GM18517 (cell line): Measurements from ENCODE around the gene NPAS2.

Experiments
- ATAC-seq: cut with Tn5 transposase; IDR thresholded peaks from one replicate; pipeline ENCODE4 v1.9.1; 2021; ENCODE audit warnings: mild to moderate bottlenecking, moderate library complexity; ENCODE audit not compliant: unreplicated experiment

The NPAS2 gene

DNA sequence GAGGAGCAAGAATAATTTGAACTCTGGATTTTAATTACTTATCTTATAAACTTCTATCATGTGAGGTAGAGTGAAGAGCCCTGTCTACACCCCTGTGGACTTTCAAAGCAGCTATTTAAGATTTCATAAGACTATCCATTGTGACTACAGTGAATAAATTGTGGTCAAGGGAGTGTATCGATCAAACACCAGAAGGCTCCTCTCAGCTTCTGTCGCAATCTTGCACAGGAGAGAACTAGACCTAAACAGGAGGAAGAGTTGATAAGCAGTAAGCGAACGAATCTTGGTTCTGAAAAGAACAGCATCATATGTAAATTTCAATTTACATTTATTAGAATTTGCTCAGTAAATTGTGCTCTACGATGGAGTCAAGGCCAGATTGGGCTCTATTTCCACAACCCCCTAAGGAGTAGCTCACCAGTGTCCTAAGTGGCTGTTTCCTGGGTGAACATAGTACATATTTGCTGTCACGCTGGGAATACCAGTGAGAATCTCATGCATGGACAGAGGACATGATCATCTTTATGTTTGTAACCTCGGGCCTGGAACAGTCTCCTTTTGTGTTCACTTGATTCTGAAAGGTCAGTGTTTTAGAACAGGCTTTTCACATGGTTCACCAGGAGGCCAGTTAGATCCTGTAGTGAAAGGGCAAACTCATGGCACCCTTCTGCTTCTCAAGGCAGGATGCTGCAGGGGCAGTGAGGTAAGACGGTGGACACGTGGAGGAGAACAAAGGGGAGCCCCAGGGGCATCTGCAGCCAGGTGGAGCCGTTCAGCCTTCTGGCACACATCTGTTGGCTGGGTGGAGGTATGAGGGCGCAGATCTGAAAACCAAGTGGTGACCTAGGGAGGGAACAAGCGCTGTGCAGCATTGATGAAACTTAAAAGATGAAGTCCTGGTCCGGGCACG, 33.3 kb downstream of the NPAS2 start:
- no peak for ATAC-seq

DNA sequence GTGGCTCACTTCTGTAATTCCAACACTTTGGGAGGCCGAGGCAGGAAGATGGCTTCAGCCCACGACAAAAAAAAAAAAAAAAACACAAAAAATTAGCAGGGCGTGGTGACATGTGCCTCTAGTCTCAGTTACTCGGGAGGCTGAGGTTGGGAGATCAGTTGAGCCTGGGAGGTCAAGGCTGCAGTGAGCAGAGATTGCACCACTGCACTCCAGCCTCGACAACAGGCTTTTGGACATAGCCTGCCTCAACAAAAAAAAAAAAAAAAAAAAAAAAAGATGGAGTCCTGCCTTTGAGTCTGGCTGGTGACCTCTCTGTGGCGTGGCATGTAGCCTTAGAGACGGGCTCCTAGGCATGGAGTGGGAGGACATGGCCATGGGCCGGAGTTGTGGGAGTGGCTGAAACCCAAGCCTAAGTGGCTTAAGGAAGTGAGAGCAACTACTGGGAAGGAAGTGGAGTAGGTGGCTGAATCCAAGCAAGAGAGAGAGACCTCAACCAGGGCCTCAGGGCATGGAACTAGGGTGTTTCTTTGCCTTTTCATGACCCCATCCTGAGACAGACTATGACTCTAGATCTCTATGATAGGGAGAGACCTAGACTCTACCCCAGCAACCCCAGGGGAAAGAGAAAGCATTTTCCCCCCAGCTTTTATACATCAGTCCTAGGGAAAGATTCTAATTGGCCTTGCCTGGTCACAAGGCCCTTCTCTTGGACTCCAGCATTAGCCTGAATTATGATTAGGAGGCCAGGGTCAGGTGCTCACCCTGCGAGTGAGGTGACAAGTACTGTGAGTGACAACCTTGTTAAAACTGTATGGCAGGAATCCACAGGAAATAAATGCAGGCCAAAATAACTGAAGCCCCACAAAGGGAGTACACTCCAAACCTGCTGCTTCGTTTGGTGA, 34.2 kb downstream of the NPAS2 start:
- ATAC-seq: no peak

DNA sequence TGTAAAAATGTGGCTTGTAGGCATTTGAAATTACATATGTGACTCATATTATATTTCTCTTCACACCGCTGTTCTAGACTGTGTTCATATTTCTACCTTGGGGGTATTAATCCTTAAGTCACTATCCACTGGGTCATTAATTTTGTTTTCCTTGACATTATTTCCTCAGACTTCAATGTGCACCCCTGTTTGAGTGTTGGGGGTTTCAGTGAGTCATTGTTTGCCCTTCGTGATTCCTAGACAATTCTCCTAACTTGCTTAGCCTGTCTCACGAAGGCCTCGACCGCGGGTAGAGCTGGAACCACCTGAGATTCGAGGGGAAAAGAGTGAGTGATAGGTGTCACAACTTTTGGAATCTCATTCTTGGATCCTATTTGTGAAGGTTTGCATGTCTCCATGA, 35.1 kb downstream of the NPAS2 start:
- no peak for ATAC-seq

DNA sequence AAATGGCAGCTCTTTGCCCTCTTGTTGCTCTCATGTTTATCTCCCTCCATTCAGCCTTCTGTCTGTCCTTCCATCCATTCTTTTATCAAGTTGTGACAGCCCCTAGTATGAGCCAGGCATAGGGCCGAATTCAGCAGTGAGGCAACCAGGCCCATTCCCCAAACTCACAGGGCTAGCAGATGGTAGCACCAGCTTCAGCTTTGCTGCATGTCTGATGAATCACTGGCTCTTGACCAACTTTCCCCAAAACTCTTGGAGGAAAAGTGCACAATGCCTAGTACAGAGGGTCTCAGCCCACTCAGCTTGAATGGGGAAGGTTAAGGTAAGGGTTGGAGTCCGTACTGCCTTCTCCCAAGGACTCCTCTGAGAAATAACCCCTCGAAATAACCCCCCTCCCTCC, 35.7 kb downstream of the NPAS2 start:
- ATAC-seq: no peak

- no peak for ATAC-seq
Measured at GRCh38 chr2:100856732-100857131, 36.8 kb downstream of the NPAS2 start.

GRCh38 chr2:100857341-100857740, 37.4 kb downstream of the NPAS2 start:
- ATAC-seq: no peak

DNA sequence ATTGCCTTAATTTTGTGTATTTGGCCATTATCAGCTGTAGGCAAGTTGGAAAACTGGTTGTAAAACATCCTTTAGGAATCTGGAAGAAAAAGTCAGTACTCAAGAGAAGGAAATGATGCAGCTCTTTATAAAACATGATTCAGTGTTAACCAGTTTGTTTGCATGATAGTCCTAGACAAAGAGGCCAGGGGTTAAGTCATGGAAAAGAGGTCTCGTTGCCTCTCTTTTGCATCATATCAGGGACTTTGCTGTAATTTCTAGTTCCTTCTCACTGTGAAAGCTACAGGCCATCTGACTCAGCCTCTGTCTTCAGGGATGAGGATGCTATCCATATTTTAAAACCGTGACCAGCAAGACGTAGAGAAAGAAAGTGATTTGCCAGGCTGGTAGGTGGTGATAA, 38.0 kb downstream of the NPAS2 start:
- no peak for ATAC-seq

GRCh38 chr2:100859902-100860301, 40.0 kb downstream of the NPAS2 start:
- ATAC-seq: no peak

- no peak for ATAC-seq
Measured at GRCh38 chr2:100861340-100861739, 41.4 kb downstream of the NPAS2 start.

GRCh38 chr2:100862081-100862480, 42.1 kb downstream of the NPAS2 start:
- ATAC-seq: no peak

DNA sequence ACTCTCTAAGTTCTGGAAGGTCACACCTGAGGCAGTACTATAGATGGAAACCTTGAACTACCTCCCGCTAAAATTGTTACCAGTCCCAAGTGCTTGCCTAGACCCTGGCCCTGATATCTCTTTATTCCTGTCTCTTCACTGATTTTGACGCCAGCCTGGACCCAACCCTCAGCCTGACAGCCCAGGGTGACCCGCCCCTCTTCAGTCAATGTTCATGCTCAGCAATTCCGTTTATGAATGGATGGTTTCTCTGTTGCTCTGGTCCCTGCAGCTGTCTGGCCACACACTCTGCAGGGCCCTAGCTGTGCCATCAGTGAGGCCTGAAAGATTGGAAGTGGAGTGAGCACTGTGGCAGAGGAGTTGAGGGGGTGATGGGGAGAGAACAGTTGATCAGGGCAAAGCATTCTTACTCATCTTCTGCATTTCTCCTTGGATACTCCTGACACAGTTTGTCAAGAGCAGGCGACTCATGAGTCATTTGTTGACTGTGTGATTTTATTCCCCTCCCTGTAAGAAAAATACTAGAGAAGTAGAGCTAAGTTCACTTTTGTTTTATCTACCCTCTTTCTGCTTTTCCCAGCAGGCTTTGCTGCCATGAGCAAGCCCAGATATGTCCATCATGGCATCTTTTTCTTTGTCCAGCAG, 46.0 kb downstream of the NPAS2 start:
- ATAC-seq: no peak

DNA sequence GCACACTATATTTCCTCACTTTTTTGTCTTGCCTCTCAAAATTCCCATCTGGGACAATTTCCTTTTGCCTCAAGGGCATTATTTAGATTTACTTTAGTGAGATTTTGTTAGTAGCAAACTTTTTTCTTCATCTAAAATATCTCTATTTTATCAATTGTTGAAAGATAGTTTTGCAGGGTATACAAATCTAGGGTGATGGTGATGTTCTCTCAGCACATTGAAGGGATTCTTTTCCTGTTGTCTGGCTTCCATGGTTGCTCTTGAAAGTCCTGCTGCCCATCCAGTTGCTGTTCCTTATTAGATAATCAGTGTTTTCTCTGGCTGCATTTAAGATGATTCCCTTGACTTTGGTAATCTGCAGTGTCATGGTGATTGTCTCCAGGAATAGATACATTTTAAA, 48.1 kb downstream of the NPAS2 start:
- ATAC-seq: no peak

GRCh38 chr2:100869120-100869519, 49.2 kb downstream of the NPAS2 start:
- ATAC-seq: no peak

DNA sequence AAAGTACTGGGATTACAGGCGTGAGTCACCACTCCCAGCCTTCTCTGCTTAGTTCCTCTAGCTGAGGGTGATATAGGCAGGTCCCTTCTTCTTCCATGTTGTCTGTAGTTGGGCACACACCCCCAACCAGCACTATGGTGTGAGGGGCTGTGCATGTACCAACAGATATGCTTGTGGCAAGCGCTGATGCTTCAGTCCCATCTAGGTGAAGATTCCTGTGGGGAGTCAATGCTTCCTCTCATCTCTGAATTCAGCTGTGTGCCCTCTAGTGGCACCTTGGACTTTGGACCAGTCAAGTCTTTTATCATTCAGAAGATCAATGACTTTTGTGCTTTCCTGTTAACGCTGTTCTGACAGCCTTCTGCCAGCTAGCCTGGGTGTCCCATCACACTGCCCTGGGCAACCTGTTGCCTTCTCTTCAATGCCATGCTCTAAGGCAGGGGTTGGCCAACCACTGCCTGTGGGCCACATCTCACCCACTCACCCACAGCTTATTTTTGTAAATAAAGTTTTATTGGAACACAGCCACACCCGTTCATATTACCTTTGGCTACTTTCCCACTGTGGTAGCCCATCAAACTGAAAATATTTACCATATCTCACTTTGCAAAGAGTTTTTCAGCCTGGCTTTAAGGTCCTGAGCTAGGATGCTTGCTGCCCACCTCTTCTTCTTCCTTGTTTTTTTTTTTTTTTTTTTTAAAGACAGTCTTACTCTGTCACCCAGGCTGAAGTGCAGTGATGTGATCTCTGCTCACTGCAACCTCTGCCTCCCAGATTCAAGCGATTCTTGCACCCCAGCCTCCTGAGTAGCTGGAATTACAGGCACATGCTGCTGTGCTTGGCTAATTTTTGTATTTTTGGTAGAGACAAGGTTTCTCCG, 51.0 kb downstream of the NPAS2 start:
- no peak for ATAC-seq

DNA sequence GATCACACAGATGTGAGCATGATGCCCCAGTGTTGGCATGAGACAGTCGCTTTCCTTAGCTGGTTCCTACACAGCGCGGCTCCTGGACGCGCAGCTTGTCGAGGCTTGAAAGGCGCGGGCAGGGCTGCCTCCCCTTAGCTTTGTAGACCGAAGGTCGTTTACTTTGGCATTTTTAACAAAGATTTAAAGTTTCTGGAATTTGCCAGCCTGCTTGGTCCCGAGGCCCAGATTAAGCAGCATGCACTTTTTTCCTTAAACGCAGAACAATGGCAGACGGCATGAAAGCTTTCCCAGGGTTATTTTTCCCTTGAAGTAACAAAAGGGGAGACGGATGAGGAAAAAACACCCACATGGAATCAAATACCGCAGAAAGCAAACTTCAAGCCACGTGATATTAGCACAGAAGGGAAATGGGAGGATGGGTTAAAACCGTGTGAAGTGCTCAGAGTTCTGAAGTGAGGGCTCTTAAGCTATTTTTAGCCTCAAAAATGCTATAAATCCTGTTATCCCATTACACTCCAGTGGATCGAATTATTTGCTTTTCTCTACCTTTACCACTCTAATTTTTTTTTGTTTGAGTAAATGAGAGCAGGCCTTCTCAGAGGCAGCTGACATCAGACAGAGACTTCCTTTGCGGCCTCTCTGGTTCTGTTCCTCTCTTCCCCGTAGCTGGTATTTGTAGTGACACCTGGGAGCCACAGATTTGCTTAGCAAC, 55.7 kb downstream of the NPAS2 start:
- ATAC-seq: no peak

GRCh38 chr2:100876231-100876860, 56.4 kb downstream of the NPAS2 start:
- ATAC-seq: no peak

DNA sequence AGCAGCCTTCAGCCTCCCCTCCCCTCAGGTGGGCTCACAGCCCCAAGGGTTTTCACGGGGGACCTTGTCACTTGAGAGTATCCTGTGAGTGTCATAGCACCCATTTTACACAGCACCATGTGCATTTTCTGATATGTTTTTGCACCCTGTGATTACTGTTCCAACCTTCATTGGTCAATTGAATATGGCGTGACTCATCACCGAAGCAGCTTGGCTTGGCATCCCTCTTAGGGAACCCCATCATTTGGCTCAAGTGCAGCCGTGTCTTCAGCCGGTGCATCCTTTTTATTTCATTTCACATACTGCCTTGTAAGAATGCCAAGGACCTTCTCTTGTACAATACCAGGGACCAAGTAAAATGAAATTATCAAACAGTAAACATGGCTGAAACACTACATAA, 57.6 kb downstream of the NPAS2 start:
- ATAC-seq: no peak

DNA sequence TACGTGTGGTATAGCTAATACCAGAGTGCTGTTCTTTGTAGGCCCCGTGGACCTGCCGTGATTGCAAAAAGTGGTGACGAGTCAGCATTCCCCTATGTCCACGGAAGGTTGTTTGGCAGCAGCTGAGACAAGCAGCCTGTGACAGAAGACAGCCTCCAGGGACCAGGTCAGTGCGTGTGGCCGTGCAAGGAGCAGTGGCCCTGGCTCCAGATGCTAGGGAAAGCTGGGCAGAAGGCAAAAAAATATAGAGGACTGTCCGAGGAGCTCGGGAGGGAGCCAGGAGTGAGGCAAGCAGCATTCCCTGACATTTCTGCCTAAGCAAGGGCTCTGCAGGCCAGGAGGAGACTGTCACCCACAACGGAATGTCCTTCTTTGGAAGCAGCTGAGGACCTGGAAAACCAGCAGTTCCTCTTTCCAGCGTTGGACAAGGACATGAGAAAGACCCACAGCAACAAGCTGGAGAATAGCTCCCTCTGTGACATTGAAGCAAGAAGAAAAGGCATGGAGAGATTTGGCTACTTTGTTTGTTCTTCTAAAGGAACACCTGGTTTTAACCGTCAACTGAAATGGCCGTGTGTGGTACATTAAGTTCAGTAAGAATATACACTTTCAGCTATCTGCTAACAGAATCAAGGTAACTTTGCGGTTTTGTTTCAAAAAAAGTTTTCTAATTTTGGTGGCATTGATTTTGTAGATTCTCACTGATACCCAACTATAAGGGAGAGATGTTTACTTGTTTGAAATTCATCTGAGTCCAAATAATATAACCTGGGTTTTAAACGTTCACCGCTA, 58.3 kb downstream of the NPAS2 start:
- ATAC-seq: no peak

DNA sequence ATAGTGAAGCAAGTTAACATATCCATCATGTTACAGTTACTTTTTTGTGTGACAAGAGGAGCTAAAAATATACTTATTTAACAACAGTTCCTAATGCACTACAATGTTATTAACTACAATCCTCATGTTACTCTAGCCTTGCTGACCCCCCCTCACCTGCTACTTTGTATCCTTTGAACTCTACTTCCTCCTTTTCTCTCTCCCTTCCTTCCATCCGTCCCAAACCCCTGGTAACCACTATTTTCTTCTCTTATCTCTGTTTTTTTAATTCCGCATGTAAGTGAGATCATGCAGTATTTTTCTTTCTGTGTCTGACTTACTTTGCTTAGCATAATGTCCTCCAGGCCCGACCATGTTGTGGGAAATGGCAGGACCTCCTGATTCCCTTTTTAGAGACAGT, 59.4 kb downstream of the NPAS2 start:
- ATAC-seq: no peak
